ENCODE results near the gene PFN3. TPM values are rescaled to one million over a fixed set of nuclear protein-coding genes. Genes with fewer than 3 reads are reported as not detected.

The PFN3 gene
- total and polyA plus RNA-seq, 2 of the 4 experiments (the other 2 are of a cell fraction) = not detected

DNA sequence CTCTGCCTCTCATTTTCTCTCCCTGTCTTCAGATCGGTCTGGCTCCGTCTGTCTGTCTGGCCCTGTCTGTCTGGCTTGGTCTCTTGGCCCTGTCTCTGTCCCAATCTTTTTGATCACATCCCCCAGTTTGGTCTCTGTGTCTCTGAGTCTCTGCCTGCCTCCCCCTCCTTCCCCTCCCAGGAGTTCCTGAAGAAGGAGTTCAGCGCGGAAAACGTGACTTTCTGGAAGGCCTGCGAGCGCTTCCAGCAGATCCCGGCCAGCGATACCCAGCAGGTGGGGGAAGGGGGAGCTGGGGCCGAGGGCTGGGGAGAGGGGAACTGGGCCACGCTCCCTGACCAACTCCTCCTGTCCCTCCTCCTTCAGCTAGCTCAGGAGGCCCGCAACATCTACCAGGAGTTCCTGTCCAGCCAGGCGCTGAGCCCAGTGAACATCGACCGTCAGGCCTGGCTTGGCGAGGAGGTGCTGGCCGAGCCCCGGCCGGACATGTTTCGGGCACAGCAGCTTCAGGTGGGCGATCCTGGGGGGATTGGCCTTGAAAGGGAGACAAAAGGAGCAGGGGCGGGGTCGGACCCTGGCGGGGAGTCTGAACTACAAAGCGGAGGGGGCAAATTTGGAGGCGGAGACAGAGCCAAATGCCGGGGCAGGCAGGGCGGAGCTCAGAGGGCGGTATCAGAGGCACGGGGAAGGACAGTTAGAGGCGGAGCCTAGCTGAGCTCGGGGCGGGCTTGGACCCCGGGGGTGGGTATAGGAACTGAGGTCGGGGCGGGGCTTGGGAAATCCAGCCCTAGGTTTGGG lies 33.7 kb downstream of the PFN3 start:
- peak; percentile 89 for ATAC-seq (ENCODE audit: low read depth)

More for the DNA sequence above, 33.7 kb downstream of the PFN3 start:
- Histone ChIP-seq H3K23ac (ENCODE audit: low read depth, low read length) (peak overlapping the region; percentile 23; the same call in 1 of the 2 replicates), H3K18ac (ENCODE audit: low read depth, low read length) (peak overlapping the region; percentile 38), H3K79me1 (ENCODE audit: low read depth in 1 of 2, low read length in 2 of 2) (no peaks in the 10 kb centered on the region), H2BK20ac (ENCODE audit: low read depth, low read length) (peak overlapping the region; percentile 26; the same call in 1 of the 2 replicates), H4K8ac (ENCODE audit: low read depth in 2 of 2, low read length in 2 of 2) (peak overlapping the region; percentile 84 to 92), H4K5ac (ENCODE audit: low read depth, low read length) (peak overlapping the region; percentile 45), H3K27me3 (ENCODE audit: control insufficient read depth, insufficient read depth, low read length) (peaks cover 4% of the 10 kb centered on the region; the same call in 1 of the 2 replicates), H3K4me1 (ENCODE audit: control insufficient read depth, insufficient read depth, low read length) (peaks cover 11% of the 10 kb centered on the region; the same call in 1 of the 2 replicates), H3K27ac (ENCODE audit: insufficient read depth, low read length) (peak overlapping the region; percentile 41), H2AK9ac (replicated peaks; ENCODE audit: low read depth, low read length, poor library complexity) (peak overlapping the region; percentile 85), H3K4me2 (ENCODE audit: low read depth, low read length) (peak overlapping the region; percentile 56), H2BK5ac (ENCODE audit: low read depth, low read length, poor library complexity, severe bottlenecking) (peak overlapping the region; percentile 38), H3K4me3 (ENCODE audit: insufficient read depth, low read depth, low read length) (peak overlapping the region; percentile 33), H4K91ac (ENCODE audit: insufficient read depth, low read depth, low read length) (peak overlapping the region; percentile 87), H2BK120ac (ENCODE audit: low read depth, low read length) (peak overlapping the region; percentile 68), H3K56ac (ENCODE audit: extremely low read depth, insufficient read depth, low read length) (peak overlapping the region; percentile 50; the same call in 1 of the 2 replicates), H3K36me3 (ENCODE audit: control insufficient read depth, insufficient read depth, low read length) (no peaks in the 10 kb centered on the region), H3K9ac (ENCODE audit: low read depth, low read length) (peak overlapping the region; percentile 54), H2AK5ac (ENCODE audit: low read depth, low read length) (peak overlapping the region; percentile 82), H2AFZ (replicated peaks; ENCODE audit: low read length, poor library complexity) (peak overlapping the region; percentile 97), H3K14ac (replicated peaks; ENCODE audit: low read depth, low read length) (peak overlapping the region; percentile 83), H3K9me1 (ENCODE audit: insufficient read depth, low read length) (no peaks in the 10 kb centered on the region), H2BK15ac (ENCODE audit: low read depth, low read length) (peak overlapping the region; percentile 56; the same call in 1 of the 3 replicates), H4K20me1 (ENCODE audit: insufficient read depth, low read length) (no peaks in the 10 kb centered on the region; the same call in none of the 2 replicates), H3K9me3 (ENCODE audit: control insufficient read depth, insufficient read depth, low read length) (no peaks in the 10 kb centered on the region), H3K4ac (ENCODE audit: low read depth, low read length) (peak overlapping the region; percentile 88)
- ChIA-PET POLR2A (ENCODE audit: unreplicated experiment) (interaction anchor here (0.6 kb wide), 2 partner anchors 129 to 1243 kb away, joined by 3 to 11 read pairs; no protein-coding TSS in a partner anchor), CTCF (interaction anchor here (0.6 to 1.3 kb wide), 3 partner anchors 9 to 79 kb away, joined by 4 read pairs; no protein-coding TSS in a partner anchor)
- intact Hi-C loops (cut with micrococcal nuclease) = no loop called here
- in situ Hi-C loops (cut with MboI; ENCODE audit: low sequenced_read_pairs) = no loop called here
- 4% methylated on average over 11 of the region's 36 CpGs; no CpG with 5 or more reads in 1 of the 2 experiments for WGBS, 2 experiments (ENCODE audit: extremely low coverage in 2 of 2, insufficient read length in 1 of 2)
- no TSS peak for BruUV-seq (replicated peaks)
- DNase-seq = peak; percentile 68
- TF ChIP-seq BHLHE40 (IDR thresholded peaks at IDR 0.05; ENCODE audit: low read depth, low read length) (peak; percentile 72; the same call in 1 of the 2 replicates), MAFK (IDR thresholded peaks at IDR 0.05; ENCODE audit: low read depth, low read length) (no peak)
- dilution Hi-C loops (cut with HindIII; ENCODE audit: low sequenced_read_pairs, unreplicated experiment) = no loop called here

Measured in IMR-90 (cell line).